ENCODE measurements around the gene ZKSCAN4. TPM values are rescaled to one million over a fixed set of nuclear protein-coding genes. Genes with fewer than 3 reads are reported as not detected.

ZKSCAN4 gene
- polyA plus RNA-seq, 1 donor from 2014 or later, result 8.3 TPM

DNA sequence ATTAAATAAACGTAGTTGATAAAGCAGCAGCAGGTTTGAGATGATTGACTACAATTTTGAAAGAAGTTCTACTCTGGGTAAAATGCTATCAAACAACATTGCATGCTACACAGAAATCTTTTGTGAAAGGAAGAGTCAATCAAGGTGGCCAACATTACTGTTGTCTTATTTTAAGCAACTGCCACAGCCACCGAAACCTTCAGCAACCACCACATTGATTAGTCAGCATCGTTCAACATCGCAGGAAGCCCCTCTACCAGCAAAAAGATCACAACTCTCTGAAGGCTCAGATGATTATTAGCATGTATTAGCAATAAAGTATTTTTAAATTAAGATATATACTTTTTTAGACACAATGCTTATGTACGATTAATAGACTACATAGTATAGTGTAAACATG lies 43.3 kb upstream of the ZKSCAN4 start:
- Histone ChIP-seq H4K20me1 (ENCODE audit: insufficient read depth) (no peaks in the 10 kb centered on the region), H3K9ac (ENCODE audit: low read length) (no peak overlapping the region), H3K36me3 (ENCODE audit: insufficient read depth, low read length) (no peaks in the 10 kb centered on the region), H3K9me2 (ENCODE audit: insufficient read depth, low read length) (no peaks in the 10 kb centered on the region), H3F3A (ENCODE audit: insufficient read depth, low read length, poor library complexity, severe bottlenecking) (no peaks in the 10 kb centered on the region), H3K27me3 (ENCODE audit: insufficient read depth, low read depth, low read length) (no peaks in the 10 kb centered on the region), H3K27ac (ENCODE audit: low read length) (no peak overlapping the region), H3K4me3 (ENCODE audit: low read length) (no peak overlapping the region), H2AFZ (ENCODE audit: low read depth, low read length) (no peak overlapping the region), H3K79me2 (replicated peaks; ENCODE audit: insufficient read depth, low read length) (no peaks in the 10 kb centered on the region), H3K4me2 (ENCODE audit: low read length) (no peak overlapping the region), H3K9me3 (ENCODE audit: low read length) (no peaks in the 10 kb centered on the region)
- TF ChIP-seq TAF1 (IDR thresholded peaks at IDR 0.05; ENCODE audit: low read depth) (no peak), POLR2AphosphoS5 (IDR thresholded peaks at IDR 0.05) (no peak), EP300 (conservative IDR thresholded peaks at IDR 0.05; ENCODE audit: poor library complexity, severe bottlenecking) (no peak), SMC3 (conservative IDR thresholded peaks at IDR 0.05; ENCODE audit: poor library complexity) (no peak), MXI1 (conservative IDR thresholded peaks at IDR 0.05; ENCODE audit: poor library complexity, severe bottlenecking) (no peak), RAD21 (conservative IDR thresholded peaks at IDR 0.05) (no peak), EZH2 (IDR thresholded peaks at IDR 0.05; ENCODE audit: borderline replicate concordance, insufficient read depth, low read length, poor library complexity, severe bottlenecking) (no peak)
- TF ChIP-seq, protein P1, sequence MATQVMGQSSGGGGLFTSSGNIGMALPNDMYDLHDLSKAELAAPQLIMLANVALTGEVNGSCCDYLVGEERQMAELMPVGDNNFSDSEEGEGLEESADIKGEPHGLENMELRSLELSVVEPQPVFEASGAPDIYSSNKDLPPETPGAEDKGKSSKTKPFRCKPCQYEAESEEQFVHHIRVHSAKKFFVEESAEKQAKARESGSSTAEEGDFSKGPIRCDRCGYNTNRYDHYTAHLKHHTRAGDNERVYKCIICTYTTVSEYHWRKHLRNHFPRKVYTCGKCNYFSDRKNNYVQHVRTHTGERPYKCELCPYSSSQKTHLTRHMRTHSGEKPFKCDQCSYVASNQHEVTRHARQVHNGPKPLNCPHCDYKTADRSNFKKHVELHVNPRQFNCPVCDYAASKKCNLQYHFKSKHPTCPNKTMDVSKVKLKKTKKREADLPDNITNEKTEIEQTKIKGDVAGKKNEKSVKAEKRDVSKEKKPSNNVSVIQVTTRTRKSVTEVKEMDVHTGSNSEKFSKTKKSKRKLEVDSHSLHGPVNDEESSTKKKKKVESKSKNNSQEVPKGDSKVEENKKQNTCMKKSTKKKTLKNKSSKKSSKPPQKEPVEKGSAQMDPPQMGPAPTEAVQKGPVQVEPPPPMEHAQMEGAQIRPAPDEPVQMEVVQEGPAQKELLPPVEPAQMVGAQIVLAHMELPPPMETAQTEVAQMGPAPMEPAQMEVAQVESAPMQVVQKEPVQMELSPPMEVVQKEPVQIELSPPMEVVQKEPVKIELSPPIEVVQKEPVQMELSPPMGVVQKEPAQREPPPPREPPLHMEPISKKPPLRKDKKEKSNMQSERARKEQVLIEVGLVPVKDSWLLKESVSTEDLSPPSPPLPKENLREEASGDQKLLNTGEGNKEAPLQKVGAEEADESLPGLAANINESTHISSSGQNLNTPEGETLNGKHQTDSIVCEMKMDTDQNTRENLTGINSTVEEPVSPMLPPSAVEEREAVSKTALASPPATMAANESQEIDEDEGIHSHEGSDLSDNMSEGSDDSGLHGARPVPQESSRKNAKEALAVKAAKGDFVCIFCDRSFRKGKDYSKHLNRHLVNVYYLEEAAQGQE (IDR thresholded peaks at IDR 0.05; ENCODE audit: borderline replicate concordance), result no peak
- TF ChIP-seq, protein P2, sequence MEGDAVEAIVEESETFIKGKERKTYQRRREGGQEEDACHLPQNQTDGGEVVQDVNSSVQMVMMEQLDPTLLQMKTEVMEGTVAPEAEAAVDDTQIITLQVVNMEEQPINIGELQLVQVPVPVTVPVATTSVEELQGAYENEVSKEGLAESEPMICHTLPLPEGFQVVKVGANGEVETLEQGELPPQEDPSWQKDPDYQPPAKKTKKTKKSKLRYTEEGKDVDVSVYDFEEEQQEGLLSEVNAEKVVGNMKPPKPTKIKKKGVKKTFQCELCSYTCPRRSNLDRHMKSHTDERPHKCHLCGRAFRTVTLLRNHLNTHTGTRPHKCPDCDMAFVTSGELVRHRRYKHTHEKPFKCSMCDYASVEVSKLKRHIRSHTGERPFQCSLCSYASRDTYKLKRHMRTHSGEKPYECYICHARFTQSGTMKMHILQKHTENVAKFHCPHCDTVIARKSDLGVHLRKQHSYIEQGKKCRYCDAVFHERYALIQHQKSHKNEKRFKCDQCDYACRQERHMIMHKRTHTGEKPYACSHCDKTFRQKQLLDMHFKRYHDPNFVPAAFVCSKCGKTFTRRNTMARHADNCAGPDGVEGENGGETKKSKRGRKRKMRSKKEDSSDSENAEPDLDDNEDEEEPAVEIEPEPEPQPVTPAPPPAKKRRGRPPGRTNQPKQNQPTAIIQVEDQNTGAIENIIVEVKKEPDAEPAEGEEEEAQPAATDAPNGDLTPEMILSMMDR (IDR thresholded peaks at IDR 0.05; ENCODE audit: poor library complexity, severe bottlenecking), result no peak

DNA sequence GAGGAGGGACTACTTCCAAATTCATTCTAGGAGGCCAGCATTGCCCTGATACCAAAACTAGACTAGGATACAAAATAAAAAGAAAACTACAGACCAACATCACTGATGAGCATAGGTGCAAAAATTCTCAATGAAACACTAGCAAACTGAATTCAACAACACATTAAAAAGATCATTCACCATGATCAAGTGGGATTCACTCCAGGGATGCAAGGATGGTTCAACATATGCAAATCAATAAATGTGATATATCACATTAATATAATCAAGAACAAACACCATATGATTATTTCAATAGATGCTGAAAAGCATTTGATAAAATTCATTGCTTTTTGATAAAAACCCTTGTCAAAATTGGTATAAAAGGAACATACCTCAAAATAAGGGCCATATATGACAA lies 39.5 kb upstream of the ZKSCAN4 start:
- Histone ChIP-seq H3K9me2 (ENCODE audit: insufficient read depth, low read length) (no peaks in the 10 kb centered on the region), H3F3A (ENCODE audit: insufficient read depth, low read length, poor library complexity, severe bottlenecking) (no peaks in the 10 kb centered on the region), H3K36me3 (ENCODE audit: insufficient read depth, low read length) (peaks cover 7% of the 10 kb centered on the region), H3K4me2 (ENCODE audit: low read length) (no peak overlapping the region), H3K9ac (ENCODE audit: low read length) (no peak overlapping the region), H3K27me3 (ENCODE audit: insufficient read depth, low read depth, low read length) (no peaks in the 10 kb centered on the region), H3K4me3 (ENCODE audit: low read length) (no peak overlapping the region), H3K9me3 (ENCODE audit: low read length) (no peaks in the 10 kb centered on the region), H3K27ac (ENCODE audit: low read length) (no peak overlapping the region), H3K79me2 (replicated peaks; ENCODE audit: insufficient read depth, low read length) (no peaks in the 10 kb centered on the region), H4K20me1 (ENCODE audit: insufficient read depth) (no peaks in the 10 kb centered on the region), H2AFZ (ENCODE audit: low read depth, low read length) (no peak overlapping the region)
- TF ChIP-seq SMC3 (conservative IDR thresholded peaks at IDR 0.05; ENCODE audit: poor library complexity), result no peak

DNA sequence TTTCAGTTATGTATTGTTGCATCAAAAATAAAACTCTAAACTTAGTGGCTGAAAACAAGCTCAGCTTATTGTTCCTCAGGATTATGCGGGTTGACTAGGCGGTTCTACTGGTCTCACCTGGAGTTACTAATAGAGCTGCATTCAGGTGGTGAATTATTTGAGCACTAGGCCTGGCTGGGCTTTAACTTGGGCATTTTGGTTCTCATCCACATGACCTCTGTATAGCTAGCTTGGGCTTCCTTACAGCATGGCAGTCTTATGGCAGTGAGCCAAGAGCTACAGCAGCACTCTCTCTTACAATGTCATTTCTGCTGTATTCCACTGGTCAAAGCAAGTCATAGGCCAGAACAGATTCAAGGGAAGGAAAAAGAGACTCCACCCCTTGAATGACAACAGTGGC lies 30.9 kb upstream of the ZKSCAN4 start:
- Histone ChIP-seq H4K20me1 (ENCODE audit: insufficient read depth) (no peaks in the 10 kb centered on the region), H3F3A (ENCODE audit: insufficient read depth, low read length, poor library complexity, severe bottlenecking) (peaks cover 4% of the 10 kb centered on the region), H3K36me3 (ENCODE audit: insufficient read depth, low read length) (peaks cover 10% of the 10 kb centered on the region), H3K9me3 (ENCODE audit: low read length) (no peaks in the 10 kb centered on the region), H3K4me2 (ENCODE audit: low read length) (peak overlapping the region; percentile 91), H2AFZ (ENCODE audit: low read depth, low read length) (no peak overlapping the region), H3K27me3 (ENCODE audit: insufficient read depth, low read depth, low read length) (no peaks in the 10 kb centered on the region), H3K79me2 (replicated peaks; ENCODE audit: insufficient read depth, low read length) (peaks cover 32% of the 10 kb centered on the region), H3K27ac (ENCODE audit: low read length) (no peak overlapping the region), H3K4me3 (ENCODE audit: low read length) (peak overlapping the region; percentile 88), H3K9ac (ENCODE audit: low read length) (no peak overlapping the region), H3K9me2 (ENCODE audit: insufficient read depth, low read length) (no peaks in the 10 kb centered on the region)
- TF ChIP-seq TAF1 (IDR thresholded peaks at IDR 0.05; ENCODE audit: low read depth), result no peak
- no peak for TF ChIP-seq EZH2 (IDR thresholded peaks at IDR 0.05; ENCODE audit: borderline replicate concordance, insufficient read depth, low read length, poor library complexity, severe bottlenecking)
- TF ChIP-seq POLR2AphosphoS5 (IDR thresholded peaks at IDR 0.05), result no peak
- no peak for TF ChIP-seq MXI1 (conservative IDR thresholded peaks at IDR 0.05; ENCODE audit: poor library complexity, severe bottlenecking)
- TF ChIP-seq EP300 (conservative IDR thresholded peaks at IDR 0.05; ENCODE audit: poor library complexity, severe bottlenecking), result no peak
- TF ChIP-seq, protein P1 (IDR thresholded peaks at IDR 0.05; ENCODE audit: borderline replicate concordance), result no peak
